ENCODE measurements around the gene SPPL2C.

Gene SPPL2C

DNA sequence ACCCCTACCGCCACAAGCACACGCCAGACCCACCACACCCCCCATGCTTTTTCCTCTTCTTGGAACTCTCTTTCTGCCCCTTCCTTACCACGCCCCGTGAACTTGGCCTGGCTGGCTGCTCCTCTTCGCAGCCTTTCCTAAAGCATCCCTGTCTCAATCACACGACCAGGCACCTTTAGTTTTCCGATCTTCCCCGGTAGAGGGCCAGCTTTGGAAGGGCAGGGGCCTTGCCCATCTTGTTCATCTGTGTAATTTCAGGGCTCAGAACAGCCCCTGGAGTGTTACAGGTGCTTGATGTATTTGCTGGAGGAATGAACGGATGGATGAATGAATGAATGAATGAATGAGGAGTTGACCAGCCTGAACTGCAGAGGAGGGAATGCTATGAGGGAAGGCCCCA lies 3.7 kb downstream of the SPPL2C start:
- no peaks in the 10 kb centered on the region for H4K20me1 ChIP-seq (ENCODE audit: control insufficient read depth, insufficient read depth, low read depth, low read length)
- no peaks in the 10 kb centered on the region for H3K9me3 ChIP-seq (ENCODE audit: control insufficient read depth, insufficient read depth, low read length)
- peaks cover 4% of the 10 kb centered on the region; the same call in 1 of the 2 replicates for H3K4me1 ChIP-seq (ENCODE audit: control insufficient read depth, low read length)
- H3K9me2 ChIP-seq (replicated peaks; ENCODE audit: control insufficient read depth, low read length): no peaks in the 10 kb centered on the region
- H3K4me3 ChIP-seq (ENCODE audit: low read length): no peak overlapping the region
- no peak overlapping the region for H3K4me2 ChIP-seq (ENCODE audit: low read length)
- no peak for TF ChIP-seq EZH2phosphoT487 (IDR thresholded peaks at IDR 0.05; ENCODE audit: borderline replicate concordance, low read length)
- TF ChIP-seq, protein P1, sequence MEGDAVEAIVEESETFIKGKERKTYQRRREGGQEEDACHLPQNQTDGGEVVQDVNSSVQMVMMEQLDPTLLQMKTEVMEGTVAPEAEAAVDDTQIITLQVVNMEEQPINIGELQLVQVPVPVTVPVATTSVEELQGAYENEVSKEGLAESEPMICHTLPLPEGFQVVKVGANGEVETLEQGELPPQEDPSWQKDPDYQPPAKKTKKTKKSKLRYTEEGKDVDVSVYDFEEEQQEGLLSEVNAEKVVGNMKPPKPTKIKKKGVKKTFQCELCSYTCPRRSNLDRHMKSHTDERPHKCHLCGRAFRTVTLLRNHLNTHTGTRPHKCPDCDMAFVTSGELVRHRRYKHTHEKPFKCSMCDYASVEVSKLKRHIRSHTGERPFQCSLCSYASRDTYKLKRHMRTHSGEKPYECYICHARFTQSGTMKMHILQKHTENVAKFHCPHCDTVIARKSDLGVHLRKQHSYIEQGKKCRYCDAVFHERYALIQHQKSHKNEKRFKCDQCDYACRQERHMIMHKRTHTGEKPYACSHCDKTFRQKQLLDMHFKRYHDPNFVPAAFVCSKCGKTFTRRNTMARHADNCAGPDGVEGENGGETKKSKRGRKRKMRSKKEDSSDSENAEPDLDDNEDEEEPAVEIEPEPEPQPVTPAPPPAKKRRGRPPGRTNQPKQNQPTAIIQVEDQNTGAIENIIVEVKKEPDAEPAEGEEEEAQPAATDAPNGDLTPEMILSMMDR (IDR thresholded peaks at IDR 0.05; ENCODE audit: low read depth, low read length, poor library complexity, severe bottlenecking): no peak
- peaks cover 8% of the 10 kb centered on the region for H3K27me3 ChIP-seq (ENCODE audit: control insufficient read depth, low read length)
- H3K79me2 ChIP-seq (ENCODE audit: control insufficient read depth, low read length): no peaks in the 10 kb centered on the region
- H3F3A ChIP-seq (ENCODE audit: control insufficient read depth, insufficient read depth): no peaks in the 10 kb centered on the region
- no peaks in the 10 kb centered on the region for H3K36me3 ChIP-seq (ENCODE audit: control insufficient read depth, low read length)
- no peak overlapping the region for H3K27ac ChIP-seq (ENCODE audit: low read depth, low read length)

DNA sequence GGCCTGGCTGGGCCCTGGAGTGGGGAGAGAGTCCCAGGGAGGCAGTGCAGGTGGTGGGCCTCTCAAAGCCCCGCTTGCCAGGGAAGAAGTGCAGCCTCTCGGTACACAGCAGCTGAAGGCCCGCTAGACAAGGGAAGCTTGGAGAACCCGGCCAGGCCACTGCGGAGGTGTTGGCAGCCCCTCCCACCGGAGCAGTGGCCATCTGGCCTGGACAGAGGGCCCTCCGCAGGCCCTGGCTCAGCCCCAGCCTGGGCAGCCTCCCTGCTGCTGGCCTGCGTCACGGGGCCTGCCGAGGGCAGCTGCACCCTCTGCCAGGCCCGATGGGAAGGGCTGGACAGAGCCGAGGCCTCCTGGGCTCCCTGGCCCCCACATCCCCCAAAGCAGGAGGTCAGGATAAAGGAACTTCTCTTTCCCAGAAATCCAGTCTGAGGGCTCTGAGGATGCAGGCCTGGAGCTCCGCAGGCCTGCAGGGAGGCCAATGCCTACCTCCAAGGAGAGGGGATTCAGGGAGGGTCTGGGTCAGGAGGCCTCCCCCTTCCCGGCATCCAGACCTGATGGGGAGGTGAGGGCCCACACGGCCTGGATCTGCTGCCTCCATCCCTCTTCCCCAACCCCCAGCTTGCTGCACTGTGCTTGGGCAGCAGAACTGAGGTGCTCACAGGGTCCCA lies 4.3 kb downstream of the SPPL2C start:
- H3K27me3 ChIP-seq (ENCODE audit: control insufficient read depth, low read length): peaks cover 8% of the 10 kb centered on the region
- no peak overlapping the region for H3K4me2 ChIP-seq (ENCODE audit: low read length)
- H3K27ac ChIP-seq (ENCODE audit: low read depth, low read length): no peak overlapping the region
- H3K79me2 ChIP-seq (ENCODE audit: control insufficient read depth, low read length): no peaks in the 10 kb centered on the region
- H3K4me3 ChIP-seq (ENCODE audit: low read length): no peak overlapping the region
- no peaks in the 10 kb centered on the region for H3K36me3 ChIP-seq (ENCODE audit: control insufficient read depth, low read length)
- peaks cover 4% of the 10 kb centered on the region; the same call in 1 of the 2 replicates for H3K4me1 ChIP-seq (ENCODE audit: control insufficient read depth, low read length)
- TF ChIP-seq, protein P1 (IDR thresholded peaks at IDR 0.05; ENCODE audit: low read depth, low read length, poor library complexity, severe bottlenecking): no peak
- no peaks in the 10 kb centered on the region for H3K9me2 ChIP-seq (replicated peaks; ENCODE audit: control insufficient read depth, low read length)
- H3F3A ChIP-seq (ENCODE audit: control insufficient read depth, insufficient read depth): no peaks in the 10 kb centered on the region
- H4K20me1 ChIP-seq (ENCODE audit: control insufficient read depth, insufficient read depth, low read depth, low read length): no peaks in the 10 kb centered on the region
- no peaks in the 10 kb centered on the region for H3K9me3 ChIP-seq (ENCODE audit: control insufficient read depth, insufficient read depth, low read length)

DNA sequence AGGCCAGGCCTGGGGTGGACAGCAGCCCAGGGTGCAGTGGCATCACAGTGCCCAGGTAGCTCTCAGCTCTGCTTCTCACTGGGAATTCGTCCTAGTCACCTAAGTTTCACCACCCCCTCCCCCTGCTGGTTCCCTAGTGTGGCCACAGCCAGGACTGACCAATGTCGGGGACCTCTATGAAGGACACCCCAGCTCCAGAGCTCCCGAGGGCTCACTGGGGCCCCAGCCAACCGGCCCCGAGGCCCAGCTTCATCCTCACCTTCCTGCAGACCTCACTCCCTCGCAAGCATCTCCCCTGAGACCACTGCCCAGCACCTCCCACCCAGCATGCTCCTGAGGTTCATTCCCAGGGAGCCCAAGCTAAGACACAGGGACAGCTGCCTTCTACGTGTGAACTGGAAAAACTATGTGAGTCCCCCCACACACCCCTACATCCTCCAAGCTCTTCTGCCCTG lies 4.9 kb downstream of the SPPL2C start:
- Histone ChIP-seq H3K4me3 (ENCODE audit: low read length) (no peak overlapping the region), H3K27me3 (ENCODE audit: control insufficient read depth, low read length) (peaks cover 8% of the 10 kb centered on the region), H3K9me2 (replicated peaks; ENCODE audit: control insufficient read depth, low read length) (no peaks in the 10 kb centered on the region), H3K27ac (ENCODE audit: low read depth, low read length) (no peak overlapping the region), H3K79me2 (ENCODE audit: control insufficient read depth, low read length) (no peaks in the 10 kb centered on the region), H3K36me3 (ENCODE audit: control insufficient read depth, low read length) (no peaks in the 10 kb centered on the region), H3K9me3 (ENCODE audit: control insufficient read depth, insufficient read depth, low read length) (no peaks in the 10 kb centered on the region), H3K4me2 (ENCODE audit: low read length) (no peak overlapping the region), H3F3A (ENCODE audit: control insufficient read depth, insufficient read depth) (no peaks in the 10 kb centered on the region), H3K4me1 (ENCODE audit: control insufficient read depth, low read length) (peaks cover 4% of the 10 kb centered on the region; the same call in 1 of the 2 replicates), H4K20me1 (ENCODE audit: control insufficient read depth, insufficient read depth, low read depth, low read length) (no peaks in the 10 kb centered on the region)
- TF ChIP-seq, protein P1 (IDR thresholded peaks at IDR 0.05; ENCODE audit: low read depth, low read length, poor library complexity, severe bottlenecking): no peak
- TF ChIP-seq EZH2phosphoT487 (IDR thresholded peaks at IDR 0.05; ENCODE audit: borderline replicate concordance, low read length): no peak
